Tibial nerve (tissue), 4 donors: Measurements from ENCODE around the gene CANT1. TPM values are rescaled to one million over a fixed set of nuclear protein-coding genes. Genes with fewer than 3 reads are reported as not detected.

Source experiments
- DNase-seq, 2 donors: peaks; one replicate each; pipeline ENCODE4 v3.0.0-alpha.2; 2019; ENCODE audit warnings: low spot score in 2 of 2
- H3K27ac ChIP-seq, 4 donors: fragments of 200-600 bp; sonication (generic) in 3 of 4; one replicate each; pipeline ENCODE4 v1.5.1; 2017 to 2019; ENCODE audit warnings: mild to moderate bottlenecking in 1 of 4
- H3K27me3 ChIP-seq, 2 donors: fragments of 200-600 bp; sonication (generic) in 1 of 2; one replicate each; pipeline versions ENCODE4 v1.5.1 to v1.6.0; 2017 to 2019
- H3K36me3 ChIP-seq, 3 donors: fragments of 200-600 bp; sonication (generic); one replicate each; pipeline ENCODE4 v1.5.1; 2018 to 2019
- H3K4me1 ChIP-seq, 4 donors: fragments of 200-600 bp; sonication (generic) in 3 of 4; one replicate each; pipeline ENCODE4 v1.5.1; 2017 to 2019
- H3K4me3 ChIP-seq, 4 donors: fragments of 200-600 bp; sonication (generic) in 3 of 4; one replicate each; pipeline ENCODE4 v1.5.1; 2017 to 2019; ENCODE audit warnings: mild to moderate bottlenecking in 1 of 4, moderate library complexity in 1 of 4
- H3K9me3 ChIP-seq, 4 donors: fragments of 200-600 bp; sonication (generic) in 3 of 4; one replicate each; pipeline ENCODE4 v1.5.1; 2017 to 2019
- EP300 ChIP-seq, 2 donors: sonication (generic); formaldehyde crosslinking; IDR thresholded peaks; one replicate each; pipeline ENCODE4 v1.6.1; 2017; ENCODE audit warnings: antibody characterized with exemption in 2 of 2, mild to moderate bottlenecking in 1 of 2
- POLR2A ChIP-seq, 2 donors: fragments of 450-650 bp; IDR thresholded peaks; one replicate each; pipeline ENCODE4 v1.6.1; 2017; ENCODE audit warnings: antibody characterized with exemption in 2 of 2, mild to moderate bottlenecking in 2 of 2, moderate library complexity in 2 of 2
- WGBS, 2 donors: methylation state at CpG; one replicate each; pipeline ENCODE4 v1.1.5; 2018; 5-methylcytosine and 5-hydroxymethylcytosine counted together
- total RNA-seq, 4 donors: library from RNA; depleted of rRNA; stranded (reverse); fragments of >200 nt; gene quantifications; one replicate each; pipeline ENCODE4 v1.1.0, GENCODE V29; 2016
- TF ChIP-seq, protein P1 (sequence below), 5 experiments: fragments of 200-600 bp in 3 of 5; fragments of 450-650 bp in 2 of 5; sonication (generic) in 3 of 5; IDR thresholded peaks; one replicate each; pipeline ENCODE4 v1.5.1; 2016 to 2019; ENCODE audit warnings: antibody characterized with exemption in 5 of 5, mild to moderate bottlenecking in 3 of 5, moderate library complexity in 2 of 5

CANT1 gene
- total RNA-seq, 4 donors from 2014 or later = 21.0 to 27.3 (median 25.5) TPM

DNA sequence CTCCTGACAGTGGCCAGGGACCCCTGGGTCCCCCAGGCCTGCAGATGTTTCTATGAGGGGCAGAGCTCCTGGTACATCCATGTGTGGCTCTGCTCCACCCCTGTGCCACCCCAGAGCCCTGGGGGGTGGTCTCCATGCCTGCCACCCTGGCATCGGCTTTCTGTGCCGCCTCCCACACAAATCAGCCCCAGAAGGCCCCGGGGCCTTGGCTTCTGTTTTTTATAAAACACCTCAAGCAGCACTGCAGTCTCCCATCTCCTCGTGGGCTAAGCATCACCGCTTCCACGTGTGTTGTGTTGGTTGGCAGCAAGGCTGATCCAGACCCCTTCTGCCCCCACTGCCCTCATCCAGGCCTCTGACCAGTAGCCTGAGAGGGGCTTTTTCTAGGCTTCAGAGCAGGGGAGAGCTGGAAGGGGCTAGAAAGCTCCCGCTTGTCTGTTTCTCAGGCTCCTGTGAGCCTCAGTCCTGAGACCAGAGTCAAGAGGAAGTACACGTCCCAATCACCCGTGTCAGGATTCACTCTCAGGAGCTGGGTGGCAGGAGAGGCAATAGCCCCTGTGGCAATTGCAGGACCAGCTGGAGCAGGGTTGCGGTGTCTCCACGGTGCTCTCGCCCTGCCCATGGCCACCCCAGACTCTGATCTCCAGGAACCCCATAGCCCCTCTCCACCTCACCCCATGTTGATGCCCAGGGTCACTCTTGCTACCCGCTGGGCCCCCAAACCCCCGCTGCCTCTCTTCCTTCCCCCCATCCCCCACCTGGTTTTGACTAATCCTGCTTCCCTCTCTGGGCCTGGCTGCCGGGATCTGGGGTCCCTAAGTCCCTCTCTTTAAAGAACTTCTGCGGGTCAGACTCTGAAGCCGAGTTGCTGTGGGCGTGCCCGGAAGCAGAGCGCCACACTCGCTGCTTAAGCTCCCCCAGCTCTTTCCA, 39.5 kb upstream of the CANT1 start:
- no peak overlapping the region for H3K4me3 ChIP-seq
- WGBS, 2 donors = 82 to 84% methylated on average over 21 of the region's 21 CpGs
- no peak overlapping the region for H3K27ac ChIP-seq
- DNase-seq = no peak
- H3K9me3 ChIP-seq = peaks cover 0 to 4% (median 0%) of the 10 kb centered on the region in 4 donors
- no peaks in the 10 kb centered on the region for H3K27me3 ChIP-seq
- TF ChIP-seq EP300 (IDR thresholded peaks at IDR 0.05) = no peak
- no peak for TF ChIP-seq POLR2A (IDR thresholded peaks at IDR 0.05)
- TF ChIP-seq, protein P1, sequence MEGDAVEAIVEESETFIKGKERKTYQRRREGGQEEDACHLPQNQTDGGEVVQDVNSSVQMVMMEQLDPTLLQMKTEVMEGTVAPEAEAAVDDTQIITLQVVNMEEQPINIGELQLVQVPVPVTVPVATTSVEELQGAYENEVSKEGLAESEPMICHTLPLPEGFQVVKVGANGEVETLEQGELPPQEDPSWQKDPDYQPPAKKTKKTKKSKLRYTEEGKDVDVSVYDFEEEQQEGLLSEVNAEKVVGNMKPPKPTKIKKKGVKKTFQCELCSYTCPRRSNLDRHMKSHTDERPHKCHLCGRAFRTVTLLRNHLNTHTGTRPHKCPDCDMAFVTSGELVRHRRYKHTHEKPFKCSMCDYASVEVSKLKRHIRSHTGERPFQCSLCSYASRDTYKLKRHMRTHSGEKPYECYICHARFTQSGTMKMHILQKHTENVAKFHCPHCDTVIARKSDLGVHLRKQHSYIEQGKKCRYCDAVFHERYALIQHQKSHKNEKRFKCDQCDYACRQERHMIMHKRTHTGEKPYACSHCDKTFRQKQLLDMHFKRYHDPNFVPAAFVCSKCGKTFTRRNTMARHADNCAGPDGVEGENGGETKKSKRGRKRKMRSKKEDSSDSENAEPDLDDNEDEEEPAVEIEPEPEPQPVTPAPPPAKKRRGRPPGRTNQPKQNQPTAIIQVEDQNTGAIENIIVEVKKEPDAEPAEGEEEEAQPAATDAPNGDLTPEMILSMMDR (IDR thresholded peaks at IDR 0.05) = no peak
- peaks cover 0 to 6% (median 0%) of the 10 kb centered on the region in 3 donors for H3K36me3 ChIP-seq
- peaks cover 0 to 32% (median 3%) of the 10 kb centered on the region in 4 donors for H3K4me1 ChIP-seq

DNA sequence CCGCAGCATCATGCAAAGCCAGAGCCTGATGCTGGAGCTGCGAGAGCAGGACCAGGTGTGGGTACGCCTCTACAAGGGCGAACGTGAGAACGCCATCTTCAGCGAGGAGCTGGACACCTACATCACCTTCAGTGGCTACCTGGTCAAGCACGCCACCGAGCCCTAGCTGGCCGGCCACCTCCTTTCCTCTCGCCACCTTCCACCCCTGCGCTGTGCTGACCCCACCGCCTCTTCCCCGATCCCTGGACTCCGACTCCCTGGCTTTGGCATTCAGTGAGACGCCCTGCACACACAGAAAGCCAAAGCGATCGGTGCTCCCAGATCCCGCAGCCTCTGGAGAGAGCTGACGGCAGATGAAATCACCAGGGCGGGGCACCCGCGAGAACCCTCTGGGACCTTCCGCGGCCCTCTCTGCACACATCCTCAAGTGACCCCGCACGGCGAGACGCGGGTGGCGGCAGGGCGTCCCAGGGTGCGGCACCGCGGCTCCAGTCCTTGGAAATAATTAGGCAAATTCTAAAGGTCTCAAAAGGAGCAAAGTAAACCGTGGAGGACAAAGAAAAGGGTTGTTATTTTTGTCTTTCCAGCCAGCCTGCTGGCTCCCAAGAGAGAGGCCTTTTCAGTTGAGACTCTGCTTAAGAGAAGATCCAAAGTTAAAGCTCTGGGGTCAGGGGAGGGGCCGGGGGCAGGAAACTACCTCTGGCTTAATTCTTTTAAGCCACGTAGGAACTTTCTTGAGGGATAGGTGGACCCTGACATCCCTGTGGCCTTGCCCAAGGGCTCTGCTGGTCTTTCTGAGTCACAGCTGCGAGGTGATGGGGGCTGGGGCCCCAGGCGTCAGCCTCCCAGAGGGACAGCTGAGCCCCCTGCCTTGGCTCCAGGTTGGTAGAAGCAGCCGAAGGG, 38.6 kb upstream of the CANT1 start:
- no peaks in the 10 kb centered on the region for H3K27me3 ChIP-seq
- no peaks in the 10 kb centered on the region for H3K9me3 ChIP-seq
- no peak for TF ChIP-seq EP300 (IDR thresholded peaks at IDR 0.05)
- TF ChIP-seq, protein P1 (IDR thresholded peaks at IDR 0.05) = no peak
- TF ChIP-seq POLR2A (IDR thresholded peaks at IDR 0.05) = no peak
- peaks cover 0 to 6% (median 0%) of the 10 kb centered on the region in 3 donors for H3K36me3 ChIP-seq
- peak overlapping the region in 1 of 4 donors; percentile 63 for H3K27ac ChIP-seq
- H3K4me3 ChIP-seq = no peak overlapping the region
- WGBS, 2 donors = 60 to 61% methylated on average over 41 of the region's 41 CpGs
- peaks cover 0 to 32% (median 3%) of the 10 kb centered on the region in 4 donors for H3K4me1 ChIP-seq
- DNase-seq = no peak

DNA sequence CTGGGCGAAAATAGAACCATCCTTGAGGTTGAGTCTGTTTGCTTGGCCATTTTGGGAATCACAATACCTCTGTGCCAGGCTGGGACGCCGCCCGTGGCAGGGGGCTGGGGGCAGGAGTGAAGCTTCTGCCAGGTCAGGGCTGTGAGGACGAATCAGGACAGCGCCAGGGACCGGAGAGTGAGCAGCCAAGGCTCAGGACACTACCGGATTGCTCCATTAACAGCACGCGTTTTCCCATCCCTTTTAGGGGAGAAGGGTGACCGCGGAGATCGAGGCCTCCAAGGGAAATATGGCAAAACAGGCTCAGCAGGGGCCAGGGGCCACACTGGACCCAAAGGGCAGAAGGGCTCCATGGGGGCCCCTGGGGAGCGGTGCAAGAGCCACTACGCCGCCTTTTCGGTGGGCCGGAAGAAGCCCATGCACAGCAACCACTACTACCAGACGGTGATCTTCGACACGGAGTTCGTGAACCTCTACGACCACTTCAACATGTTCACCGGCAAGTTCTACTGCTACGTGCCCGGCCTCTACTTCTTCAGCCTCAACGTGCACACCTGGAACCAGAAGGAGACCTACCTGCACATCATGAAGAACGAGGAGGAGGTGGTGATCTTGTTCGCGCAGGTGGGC, 37.8 kb upstream of the CANT1 start:
- Histone ChIP-seq H3K9me3 (no peaks in the 10 kb centered on the region), H3K4me3 (no peak overlapping the region), H3K27ac (peak overlapping the region in 2 of 4 donors; percentile 34 to 63), H3K4me1 (peaks cover 0 to 35% (median 3%) of the 10 kb centered on the region in 4 donors), H3K36me3 (peaks cover 0 to 6% (median 0%) of the 10 kb centered on the region in 3 donors), H3K27me3 (no peaks in the 10 kb centered on the region)
- WGBS, 2 donors = 80 to 89% methylated on average over 30 of the region's 30 CpGs
- TF ChIP-seq POLR2A (IDR thresholded peaks at IDR 0.05) (no peak), EP300 (IDR thresholded peaks at IDR 0.05) (no peak)
- TF ChIP-seq, protein P1 (IDR thresholded peaks at IDR 0.05) = no peak
- DNase-seq = no peak

DNA sequence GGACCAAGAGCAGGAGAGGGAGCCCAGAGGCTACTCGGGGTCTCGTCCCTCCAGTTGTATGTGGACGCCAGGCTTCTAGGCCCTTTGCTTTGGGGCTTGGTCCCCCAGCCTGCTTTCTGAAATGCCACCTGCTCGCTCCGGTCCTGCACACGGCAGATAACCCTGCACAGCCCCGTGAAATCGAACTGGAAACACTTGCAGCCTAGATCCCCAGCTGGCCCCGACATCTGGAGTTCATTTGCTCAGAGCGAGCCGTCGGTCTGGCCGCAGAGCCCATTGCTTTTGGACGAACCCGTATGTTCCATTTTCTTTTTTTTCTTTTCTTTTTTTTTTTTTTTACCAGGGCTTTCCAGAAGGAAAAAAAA, 37.3 kb upstream of the CANT1 start:
- Histone ChIP-seq H3K4me3 (no peak overlapping the region), H3K27ac (peak overlapping the region in 2 of 4 donors; percentile 34 to 63)
- 50% methylated on average over 15 of the region's 15 CpGs for WGBS, 2 donors

More for the DNA sequence above, 37.3 kb upstream of the CANT1 start:
- no peak for DNase-seq
- H3K36me3 ChIP-seq = peaks cover 0 to 6% (median 0%) of the 10 kb centered on the region in 3 donors
- H3K4me1 ChIP-seq = peaks cover 0 to 40% (median 3%) of the 10 kb centered on the region in 4 donors
- no peaks in the 10 kb centered on the region for H3K27me3 ChIP-seq
- TF ChIP-seq EP300 (IDR thresholded peaks at IDR 0.05) = peak in 1 of 2 donors; percentile 15
- no peak for TF ChIP-seq POLR2A (IDR thresholded peaks at IDR 0.05)
- H3K9me3 ChIP-seq = no peaks in the 10 kb centered on the region
